CD4-positive, CD25-positive, alpha-beta regulatory T cell (primary cell): Measurements from ENCODE around the gene MXRA7. TPM values are rescaled to one million over a fixed set of nuclear protein-coding genes. Genes with fewer than 3 reads are reported as not detected.

Experiments used
- ATAC-seq, 2 donors: fragments of 150-1000 bp; cut with Tn5 transposase; one replicate each; pipeline ENCODE4 v1.10.0; 2021; ENCODE audit warnings: low read depth in 2 of 2, moderate number of reproducible peaks in 2 of 2, moderate library complexity in 1 of 2
- DNase-seq, 3 donors: peaks; one replicate each; pipeline versions ENCODE4 v3.0.0 to v3.0.0-alpha.2; 2012 to 2022; ENCODE audit warnings: mixed read lengths in 1 of 3
- H3K27ac ChIP-seq: one replicate; pipeline ENCODE4 v1.7.0; 2013; ENCODE audit warnings: mild to moderate bottlenecking, low read length; ENCODE audit not compliant: insufficient read depth, poor library complexity, severe bottlenecking
- H3K27me3 ChIP-seq: one replicate; pipeline ENCODE4 v1.7.0; 2013; ENCODE audit warnings: low read length; ENCODE audit not compliant: control insufficient read depth, insufficient read depth
- H3K36me3 ChIP-seq: one replicate; pipeline ENCODE4 v1.7.0; 2013; ENCODE audit warnings: mild to moderate bottlenecking, low read length, moderate library complexity; ENCODE audit not compliant: control insufficient read depth, insufficient read depth
- H3K4me1 ChIP-seq: 2 replicates; pipeline ENCODE4 v1.7.0; 2013; ENCODE audit warnings: mild to moderate bottlenecking, low read length; ENCODE audit not compliant: insufficient read depth, control insufficient read depth, poor library complexity, severe bottlenecking
- H3K4me3 ChIP-seq: one replicate; pipeline ENCODE4 v1.7.0; 2013; ENCODE audit warnings: low read depth, mild to moderate bottlenecking, low read length, moderate library complexity
- H3K9me3 ChIP-seq, 2 experiments: 1 replicate in 1 of 2; 2 replicates in 1 of 2; pipeline ENCODE4 v1.7.0; 2013; ENCODE audit warnings: low read length in 2 of 2, mild to moderate bottlenecking in 1 of 2, moderate library complexity in 1 of 2; ENCODE audit not compliant: control insufficient read depth in 2 of 2
- H3K27ac Mint-ChIP-seq, 3 donors: one replicate each; pipeline ENCODE4 v1.8.0; 2020 to 2022; ENCODE audit warnings: mild to moderate bottlenecking in 3 of 3, mixed read lengths in 3 of 3, moderate library complexity in 2 of 3
- H3K27me3 Mint-ChIP-seq: one replicate; pipeline ENCODE4 v1.8.0; 2022; ENCODE audit warnings: mild to moderate bottlenecking, mixed read lengths
- H3K36me3 Mint-ChIP-seq: one replicate; pipeline ENCODE4 v1.8.0; 2020; ENCODE audit warnings: mixed read lengths
- H3K4me1 Mint-ChIP-seq, 4 donors: one replicate each; pipeline ENCODE4 v1.8.0; 2020 to 2022; ENCODE audit warnings: mixed read lengths in 4 of 4, mild to moderate bottlenecking in 1 of 4
- H3K4me3 Mint-ChIP-seq, 4 donors: one replicate each; pipeline ENCODE4 v1.8.0; 2020 to 2022; ENCODE audit warnings: mild to moderate bottlenecking in 4 of 4, mixed read lengths in 4 of 4, moderate library complexity in 3 of 4
- H3K9me3 Mint-ChIP-seq, 7 donors: one replicate each; pipeline ENCODE4 v1.8.0; 2020 to 2022; ENCODE audit warnings: mixed read lengths in 7 of 7, mild to moderate bottlenecking in 3 of 7, moderate library complexity in 2 of 7
- polyA plus RNA-seq, 4 donors: library from polyadenylated mRNA; unstranded; fragments of 300-500 nt; fragmentation: Illumina TruSeq; gene quantifications; one replicate each; pipeline ENCODE4 v1.2.3, GENCODE V29; 2021
- total RNA-seq: library from RNA; stranded (reverse); gene quantifications from one replicate; pipeline ENCODE4 v1.2.3, GENCODE V29; 2022

The MXRA7 gene
- total and polyA plus RNA-seq, 5 donors from 2014 or later: 2.2 to 8.8 (median 5.0) TPM

- H3K4me1 Mint-ChIP-seq: peaks cover 16 to 40% (median 23%) of the 10 kb centered on the region in 4 donors
- no peaks in the 10 kb centered on the region for H3K36me3 ChIP-seq
- ATAC-seq (no peak), DNase-seq (no peak)
- no peaks in the 10 kb centered on the region for H3K36me3 Mint-ChIP-seq
- peaks cover 19% of the 10 kb centered on the region for H3K4me1 ChIP-seq
- H3K9me3 Mint-ChIP-seq: no peaks in the 10 kb centered on the region
- H3K27ac ChIP-seq: no peak overlapping the region
- H3K27me3 ChIP-seq: no peaks in the 10 kb centered on the region
- no peak overlapping the region for H3K4me3 ChIP-seq
- H3K27ac Mint-ChIP-seq: peak overlapping the region in 1 of 3 donors; percentile 89
- H3K9me3 ChIP-seq: no peaks in the 10 kb centered on the region
- no peak overlapping the region for H3K4me3 Mint-ChIP-seq
- peaks cover 18% of the 10 kb centered on the region for H3K27me3 Mint-ChIP-seq
Measured at GRCh38 chr17:76667786-76668453, 42.8 kb downstream of the MXRA7 start.

GRCh38 chr17:76667491-76667755 lies 43.3 kb downstream of the MXRA7 start:
- no peak overlapping the region for H3K27ac ChIP-seq
- H3K4me3 ChIP-seq: no peak overlapping the region
- Mint-ChIP-seq H3K36me3 (no peaks in the 10 kb centered on the region), H3K4me1 (peaks cover 13 to 35% (median 19%) of the 10 kb centered on the region in 4 donors), H3K4me3 (no peak overlapping the region), H3K27ac (no peak overlapping the region), H3K9me3 (no peaks in the 10 kb centered on the region), H3K27me3 (peaks cover 18% of the 10 kb centered on the region)
- no peaks in the 10 kb centered on the region for H3K36me3 ChIP-seq
- no peaks in the 10 kb centered on the region for H3K27me3 ChIP-seq
- DNase-seq: no peak
- no peak for ATAC-seq
- H3K9me3 ChIP-seq: no peaks in the 10 kb centered on the region
- H3K4me1 ChIP-seq: peaks cover 17% of the 10 kb centered on the region

- H3K36me3 Mint-ChIP-seq: no peaks in the 10 kb centered on the region
- no peaks in the 10 kb centered on the region for H3K9me3 Mint-ChIP-seq
- peak overlapping the region in 3 of 4 donors; percentile 76 to 82 (median 77) for H3K4me3 Mint-ChIP-seq
- Histone ChIP-seq H3K4me3 (peak overlapping the region; percentile 55), H3K27me3 (no peaks in the 10 kb centered on the region), H3K27ac (no peak overlapping the region), H3K36me3 (no peaks in the 10 kb centered on the region), H3K4me1 (peaks cover 34% of the 10 kb centered on the region), H3K9me3 (no peaks in the 10 kb centered on the region)
- H3K4me1 Mint-ChIP-seq: peaks cover 6 to 44% (median 25%) of the 10 kb centered on the region in 4 donors
- no peak for DNase-seq
- H3K27me3 Mint-ChIP-seq: peaks cover 10% of the 10 kb centered on the region
- peak overlapping the region; percentile 70 to 93 (median 83) for H3K27ac Mint-ChIP-seq
- ATAC-seq: no peak
Measured at GRCh38 chr17:76660656-76661042, 50.1 kb downstream of the MXRA7 start.

GRCh38 chr17:76659928-76660655 lies 50.7 kb downstream of the MXRA7 start:
- H3K27me3 Mint-ChIP-seq: peaks cover 10% of the 10 kb centered on the region
- H3K36me3 ChIP-seq: no peaks in the 10 kb centered on the region
- peak overlapping the region; percentile 21 for H3K4me3 ChIP-seq
- H3K4me1 ChIP-seq: peaks cover 34% of the 10 kb centered on the region
- H3K36me3 Mint-ChIP-seq: no peaks in the 10 kb centered on the region
- H3K9me3 Mint-ChIP-seq: no peaks in the 10 kb centered on the region
- H3K9me3 ChIP-seq: no peaks in the 10 kb centered on the region
- peak overlapping the region; percentile 70 to 82 (median 76) for H3K4me3 Mint-ChIP-seq
- peak in 2 of 3 donors; percentile 43 to 74 for DNase-seq
- H3K27ac ChIP-seq: no peak overlapping the region
- peak overlapping the region; percentile 83 to 97 (median 93) for H3K27ac Mint-ChIP-seq
- no peaks in the 10 kb centered on the region for H3K27me3 ChIP-seq
- H3K4me1 Mint-ChIP-seq: peaks cover 6 to 44% (median 25%) of the 10 kb centered on the region in 4 donors
- peak; percentile 85 to 91 for ATAC-seq

- Mint-ChIP-seq H3K36me3 (no peaks in the 10 kb centered on the region), H3K4me3 (peak overlapping the region in 3 of 4 donors; percentile 10 to 51 (median 17)), H3K9me3 (no peaks in the 10 kb centered on the region), H3K27me3 (peaks cover 6% of the 10 kb centered on the region), H3K4me1 (peaks cover 6 to 41% (median 25%) of the 10 kb centered on the region in 4 donors), H3K27ac (peak overlapping the region in 2 of 3 donors; percentile 23 to 78)
- no peak for ATAC-seq
- no peaks in the 10 kb centered on the region for H3K36me3 ChIP-seq
- no peaks in the 10 kb centered on the region for H3K9me3 ChIP-seq
- no peak overlapping the region for H3K27ac ChIP-seq
- peaks cover 34% of the 10 kb centered on the region for H3K4me1 ChIP-seq
- H3K4me3 ChIP-seq: no peak overlapping the region
- DNase-seq: no peak
- H3K27me3 ChIP-seq: no peaks in the 10 kb centered on the region
Measured at GRCh38 chr17:76658242-76658662, 52.5 kb downstream of the MXRA7 start.

GRCh38 chr17:76657505-76658241 lies 53.1 kb downstream of the MXRA7 start:
- Histone ChIP-seq H3K36me3 (no peaks in the 10 kb centered on the region), H3K4me3 (no peak overlapping the region), H3K9me3 (no peaks in the 10 kb centered on the region), H3K27me3 (no peaks in the 10 kb centered on the region), H3K4me1 (peaks cover 34% of the 10 kb centered on the region), H3K27ac (no peak overlapping the region)
- no peaks in the 10 kb centered on the region for H3K36me3 Mint-ChIP-seq
- ATAC-seq (no peak), DNase-seq (no peak)
- no peaks in the 10 kb centered on the region for H3K9me3 Mint-ChIP-seq
- H3K27me3 Mint-ChIP-seq: peaks cover 6% of the 10 kb centered on the region
- peaks cover 6 to 41% (median 25%) of the 10 kb centered on the region in 4 donors for H3K4me1 Mint-ChIP-seq
- H3K27ac Mint-ChIP-seq: peak overlapping the region in 2 of 3 donors; percentile 23 to 26
- H3K4me3 Mint-ChIP-seq: no peak overlapping the region

GRCh38 chr17:76654408-76654807 lies 56.4 kb downstream of the MXRA7 start:
- no peak for DNase-seq
- Mint-ChIP-seq H3K36me3 (no peaks in the 10 kb centered on the region), H3K4me1 (peaks cover 0 to 15% (median 9%) of the 10 kb centered on the region in 4 donors), H3K4me3 (no peak overlapping the region), H3K27me3 (peaks cover 5% of the 10 kb centered on the region), H3K27ac (no peak overlapping the region), H3K9me3 (peaks cover 0 to 3% (median 0%) of the 10 kb centered on the region in 7 donors)
- no peak overlapping the region for H3K27ac ChIP-seq
- H3K4me3 ChIP-seq: no peak overlapping the region
- H3K9me3 ChIP-seq: no peaks in the 10 kb centered on the region
- no peaks in the 10 kb centered on the region for H3K36me3 ChIP-seq
- ATAC-seq: no peak
- peaks cover 15% of the 10 kb centered on the region for H3K4me1 ChIP-seq
- H3K27me3 ChIP-seq: no peaks in the 10 kb centered on the region
